ENCODE measurements around the gene RHBDL1.
A peak's percentile ranks its signal among the peaks of the same experiment; 100 is the strongest.

Gene RHBDL1

DNA sequence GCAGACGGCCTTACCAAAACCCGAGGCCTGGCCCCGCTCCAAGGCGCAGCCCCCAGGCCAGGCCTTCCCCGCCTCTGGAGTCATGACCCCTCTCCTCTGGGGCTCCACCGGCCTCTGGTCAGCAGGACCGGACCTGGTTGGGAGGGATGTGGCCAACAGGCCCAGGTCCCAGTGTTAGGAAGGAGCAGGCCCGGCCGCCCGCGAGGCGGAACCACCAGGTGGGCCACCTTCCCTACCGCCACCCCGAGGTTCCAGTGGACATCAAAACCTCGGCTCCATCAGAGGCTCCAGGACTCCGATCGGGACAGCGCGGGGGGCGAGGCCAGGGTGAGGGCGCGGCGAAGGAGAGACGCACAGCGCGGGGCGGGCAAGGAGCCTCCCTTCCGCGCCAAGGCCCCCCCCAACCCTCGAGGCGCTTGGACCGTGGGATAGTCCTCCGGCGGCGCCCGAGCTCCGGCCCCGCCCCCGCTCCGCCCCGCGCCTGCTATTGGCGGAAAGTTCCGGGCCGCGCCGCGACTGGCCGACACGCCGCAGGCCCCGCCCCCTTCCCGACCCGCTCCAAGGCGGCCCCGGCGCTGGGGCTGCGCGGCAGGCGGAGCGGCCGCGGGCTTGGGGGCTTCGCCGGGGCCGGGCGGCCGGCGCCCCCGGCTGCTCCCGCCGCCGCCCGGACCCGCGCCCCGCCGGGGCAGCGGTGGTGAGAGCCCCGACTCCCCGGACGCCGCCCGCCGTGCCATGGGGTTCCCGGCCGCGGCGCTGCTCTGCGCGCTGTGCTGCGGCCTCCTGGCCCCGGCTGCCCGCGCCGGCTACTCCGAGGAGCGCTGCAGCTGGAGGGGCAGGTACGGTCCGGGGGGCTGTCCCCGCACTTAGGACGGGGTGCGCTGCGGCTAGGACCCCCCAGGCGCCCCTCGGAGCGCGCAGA, 39.3 kb downstream of the RHBDL1 start, which contains the start of gene METRN:
Gene METRN, plus strand, starts transcription at position 561 of the 919 bp plus-strand sequence. Its CDS starts 172 bp downstream, at position 733.
- H3K9me3 ChIP-seq (ENCODE audit: control insufficient read depth, low read length) = no peaks in the 10 kb centered on the region
- H3K4me1 ChIP-seq = peaks cover 16% of the 10 kb centered on the region
- H3K36me3 ChIP-seq (ENCODE audit: control insufficient read depth, insufficient read depth, low read length) = no peaks in the 10 kb centered on the region
- H3K4me2 ChIP-seq (ENCODE audit: low read length) = peak within 1 kb of the TSS; percentile 74
- H3K27me3 ChIP-seq (ENCODE audit: control insufficient read depth, insufficient read depth, low read length) = no peaks in the 10 kb centered on the region
- peaks cover 2% of the 10 kb centered on the region for H3K79me2 ChIP-seq
- no peak within 1 kb of the TSS for H3K27ac ChIP-seq
- H3K4me3 ChIP-seq (ENCODE audit: low read depth, low read length) = peak within 1 kb of the TSS; percentile 45
- peak within 1 kb of the TSS; percentile 56 for H2AFZ ChIP-seq
- TF ChIP-seq, protein P1, sequence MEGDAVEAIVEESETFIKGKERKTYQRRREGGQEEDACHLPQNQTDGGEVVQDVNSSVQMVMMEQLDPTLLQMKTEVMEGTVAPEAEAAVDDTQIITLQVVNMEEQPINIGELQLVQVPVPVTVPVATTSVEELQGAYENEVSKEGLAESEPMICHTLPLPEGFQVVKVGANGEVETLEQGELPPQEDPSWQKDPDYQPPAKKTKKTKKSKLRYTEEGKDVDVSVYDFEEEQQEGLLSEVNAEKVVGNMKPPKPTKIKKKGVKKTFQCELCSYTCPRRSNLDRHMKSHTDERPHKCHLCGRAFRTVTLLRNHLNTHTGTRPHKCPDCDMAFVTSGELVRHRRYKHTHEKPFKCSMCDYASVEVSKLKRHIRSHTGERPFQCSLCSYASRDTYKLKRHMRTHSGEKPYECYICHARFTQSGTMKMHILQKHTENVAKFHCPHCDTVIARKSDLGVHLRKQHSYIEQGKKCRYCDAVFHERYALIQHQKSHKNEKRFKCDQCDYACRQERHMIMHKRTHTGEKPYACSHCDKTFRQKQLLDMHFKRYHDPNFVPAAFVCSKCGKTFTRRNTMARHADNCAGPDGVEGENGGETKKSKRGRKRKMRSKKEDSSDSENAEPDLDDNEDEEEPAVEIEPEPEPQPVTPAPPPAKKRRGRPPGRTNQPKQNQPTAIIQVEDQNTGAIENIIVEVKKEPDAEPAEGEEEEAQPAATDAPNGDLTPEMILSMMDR (IDR thresholded peaks at IDR 0.05) = no peak
- H3K9ac ChIP-seq = no peak within 1 kb of the TSS

DNA sequence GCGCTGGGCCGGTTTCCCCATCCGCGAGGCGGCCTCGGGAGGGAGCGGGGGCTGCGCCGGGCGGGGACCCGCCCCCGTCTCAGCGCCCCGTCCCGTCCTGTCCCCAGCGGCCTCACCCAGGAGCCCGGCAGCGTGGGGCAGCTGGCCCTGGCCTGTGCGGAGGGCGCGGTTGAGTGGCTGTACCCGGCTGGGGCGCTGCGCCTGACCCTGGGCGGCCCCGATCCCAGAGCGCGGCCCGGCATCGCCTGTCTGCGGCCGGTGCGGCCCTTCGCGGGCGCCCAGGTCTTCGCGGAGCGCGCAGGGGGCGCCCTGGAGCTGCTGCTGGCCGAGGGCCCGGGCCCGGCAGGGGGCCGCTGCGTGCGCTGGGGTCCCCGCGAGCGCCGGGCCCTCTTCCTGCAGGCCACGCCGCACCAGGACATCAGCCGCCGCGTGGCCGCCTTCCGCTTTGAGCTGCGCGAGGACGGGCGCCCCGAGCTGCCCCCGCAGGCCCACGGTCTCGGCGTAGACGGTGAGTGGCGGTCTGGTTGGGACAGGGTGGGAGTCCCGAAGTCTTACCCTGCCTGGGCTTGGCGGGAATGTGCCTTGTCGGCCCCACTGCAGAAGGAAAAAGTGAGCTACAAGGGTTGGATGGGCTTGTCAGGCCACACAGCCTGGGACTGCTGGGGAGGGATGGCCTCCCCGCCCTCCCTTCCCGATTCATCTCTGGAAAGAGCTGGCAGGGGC, 40.2 kb downstream of the RHBDL1 start:
- H3K27ac ChIP-seq = no peak overlapping the region

DNA sequence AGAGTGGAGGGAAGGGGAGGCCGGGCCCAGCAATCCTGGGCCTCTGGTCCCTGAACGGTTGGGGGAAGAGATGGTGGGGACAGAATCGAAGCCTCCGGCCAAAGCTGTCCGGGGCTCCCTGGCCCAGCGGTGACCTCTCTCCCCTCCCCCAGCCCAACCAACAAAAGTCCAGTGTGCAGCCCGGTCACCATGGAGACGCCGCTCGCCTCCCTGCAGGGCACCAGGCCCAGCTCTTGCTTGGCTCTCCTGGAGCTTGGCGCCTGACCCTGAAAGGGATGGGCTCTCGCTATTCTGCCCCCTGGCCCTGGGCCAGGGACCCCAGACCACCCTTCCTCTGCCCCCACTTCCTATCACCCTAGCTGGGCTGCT, 40.7 kb downstream of the RHBDL1 start:
- Histone ChIP-seq H3K4me1 (peaks cover 17% of the 10 kb centered on the region), H3K9ac (no peak overlapping the region)

More for the DNA sequence above, 40.2 kb downstream of the RHBDL1 start:
- peaks cover 17% of the 10 kb centered on the region for H3K4me1 ChIP-seq
- peak overlapping the region; percentile 45 for H3K4me3 ChIP-seq (ENCODE audit: low read depth, low read length)
- H3K9me3 ChIP-seq (ENCODE audit: control insufficient read depth, low read length) = no peaks in the 10 kb centered on the region
- peak overlapping the region; percentile 56 for H2AFZ ChIP-seq
- H3K9ac ChIP-seq = no peak overlapping the region
- TF ChIP-seq, protein P1 (IDR thresholded peaks at IDR 0.05) = no peak
- peak overlapping the region; percentile 74 for H3K4me2 ChIP-seq (ENCODE audit: low read length)
- peaks cover 2% of the 10 kb centered on the region for H3K79me2 ChIP-seq
- H3K36me3 ChIP-seq (ENCODE audit: control insufficient read depth, insufficient read depth, low read length) = no peaks in the 10 kb centered on the region
- no peaks in the 10 kb centered on the region for H3K27me3 ChIP-seq (ENCODE audit: control insufficient read depth, insufficient read depth, low read length)

DNA sequence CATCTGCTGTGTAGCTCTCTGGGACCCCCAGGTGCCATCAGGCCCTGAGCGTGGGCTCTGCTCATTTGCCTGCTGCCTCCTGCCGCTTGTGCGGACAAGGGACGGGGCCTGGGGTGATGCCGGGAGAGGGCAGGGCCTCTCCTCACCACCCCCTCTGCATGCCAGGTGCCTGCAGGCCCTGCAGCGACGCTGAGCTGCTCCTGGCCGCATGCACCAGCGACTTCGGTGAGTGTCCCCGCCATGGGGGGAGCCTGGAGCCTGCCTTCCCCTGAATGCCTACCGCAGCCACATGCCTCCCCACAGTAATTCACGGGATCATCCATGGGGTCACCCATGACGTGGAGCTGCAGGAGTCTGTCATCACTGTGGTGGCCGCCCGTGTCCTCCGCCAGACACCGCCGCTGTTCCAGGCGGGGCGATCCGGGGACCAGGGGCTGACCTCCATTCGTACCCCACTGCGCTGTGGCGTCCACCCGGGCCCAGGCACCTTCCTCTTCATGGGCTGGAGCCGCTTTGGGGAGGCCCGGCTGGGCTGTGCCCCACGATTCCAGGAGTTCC, 41.4 kb downstream of the RHBDL1 start:
- no peaks in the 10 kb centered on the region for H3K36me3 ChIP-seq (ENCODE audit: control insufficient read depth, insufficient read depth, low read length)
- H3K4me1 ChIP-seq = peaks cover 17% of the 10 kb centered on the region
- H3K9me3 ChIP-seq (ENCODE audit: control insufficient read depth, low read length) = no peaks in the 10 kb centered on the region
- no peaks in the 10 kb centered on the region for H3K27me3 ChIP-seq (ENCODE audit: control insufficient read depth, insufficient read depth, low read length)
- no peak overlapping the region for H3K9ac ChIP-seq
- no peak overlapping the region for H3K27ac ChIP-seq
- H3K4me2 ChIP-seq (ENCODE audit: low read length) = no peak overlapping the region
- no peak overlapping the region for H2AFZ ChIP-seq
- H3K79me2 ChIP-seq = peaks cover 2% of the 10 kb centered on the region
- TF ChIP-seq, protein P1 (IDR thresholded peaks at IDR 0.05) = no peak
- no peak overlapping the region for H3K4me3 ChIP-seq (ENCODE audit: low read depth, low read length)

More for the DNA sequence above, 40.7 kb downstream of the RHBDL1 start:
- Histone ChIP-seq H2AFZ (peak overlapping the region; percentile 40), H3K4me3 (ENCODE audit: low read depth, low read length) (peak overlapping the region; percentile 43), H3K9me3 (ENCODE audit: control insufficient read depth, low read length) (no peaks in the 10 kb centered on the region), H3K4me2 (ENCODE audit: low read length) (peak overlapping the region; percentile 74), H3K79me2 (peaks cover 2% of the 10 kb centered on the region), H3K27me3 (ENCODE audit: control insufficient read depth, insufficient read depth, low read length) (no peaks in the 10 kb centered on the region), H3K36me3 (ENCODE audit: control insufficient read depth, insufficient read depth, low read length) (no peaks in the 10 kb centered on the region), H3K27ac (no peak overlapping the region)
- TF ChIP-seq, protein P1 (IDR thresholded peaks at IDR 0.05) = no peak
